ENCODE results near the gene ABT1.

Gene ABT1

DNA sequence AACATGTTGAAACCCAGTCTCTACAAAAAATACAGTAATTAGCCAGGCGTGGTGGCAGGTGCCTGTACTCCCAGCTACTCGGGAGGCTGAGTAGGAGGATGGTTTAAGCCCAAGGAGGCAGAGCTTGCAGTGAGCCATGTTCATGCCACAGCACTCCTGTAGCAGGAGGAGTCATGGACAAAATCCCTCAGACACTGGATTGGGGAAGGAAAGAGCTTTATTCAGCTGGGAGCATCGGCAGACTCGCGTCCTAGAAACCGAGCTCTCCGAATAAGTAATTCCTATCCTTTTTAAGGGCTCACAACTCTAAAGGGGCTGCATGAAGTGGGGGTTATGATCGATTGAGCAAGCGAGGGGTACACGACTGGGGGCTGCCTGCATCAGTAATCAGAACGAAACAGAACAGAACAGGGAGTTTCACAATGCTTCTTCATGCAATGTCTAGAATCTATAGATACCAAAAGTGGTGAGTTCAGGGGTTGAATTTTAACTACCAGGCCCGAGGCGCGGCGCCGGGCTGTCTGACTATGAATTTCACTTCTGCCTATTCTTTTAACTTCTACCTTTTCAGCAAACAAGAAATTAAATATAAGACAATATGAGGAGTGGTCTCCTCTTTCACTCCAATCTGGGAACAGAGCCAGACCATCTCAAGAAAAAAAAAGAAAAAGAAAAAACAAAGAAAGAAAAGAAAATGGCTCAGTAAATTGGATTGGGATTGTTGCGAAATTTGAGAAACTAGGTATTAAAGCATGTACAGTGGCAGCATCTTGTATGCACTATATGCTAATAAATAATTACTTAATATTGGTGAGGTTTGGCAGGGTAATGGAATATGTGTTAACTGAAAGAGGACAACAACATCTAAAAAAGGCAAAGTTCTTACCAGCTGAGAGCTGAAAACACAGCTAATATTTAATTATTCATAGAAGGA lies 35.0 kb upstream of the ABT1 start:
- Histone ChIP-seq H3K27ac (replicated peaks) (no peak overlapping the region), H3K27me3 (ENCODE audit: insufficient read depth, poor library complexity, severe bottlenecking) (no peaks in the 10 kb centered on the region), H3K4me3 (replicated peaks; ENCODE audit: insufficient read depth, low read length) (no peak overlapping the region)
- DNase-seq (ENCODE audit: low read depth in 1 of 2, low spot score in 1 of 2), result no peak
- TF ChIP-seq SPI1 (IDR thresholded peaks at IDR 0.05; ENCODE audit: borderline replicate concordance, low read depth), result no peak
- no peak for TF ChIP-seq POLR2AphosphoS5 (IDR thresholded peaks at IDR 0.05; ENCODE audit: low read depth)
- TF ChIP-seq GABPA (IDR thresholded peaks at IDR 0.05; ENCODE audit: low read depth), result no peak
- TF ChIP-seq, protein P1, sequence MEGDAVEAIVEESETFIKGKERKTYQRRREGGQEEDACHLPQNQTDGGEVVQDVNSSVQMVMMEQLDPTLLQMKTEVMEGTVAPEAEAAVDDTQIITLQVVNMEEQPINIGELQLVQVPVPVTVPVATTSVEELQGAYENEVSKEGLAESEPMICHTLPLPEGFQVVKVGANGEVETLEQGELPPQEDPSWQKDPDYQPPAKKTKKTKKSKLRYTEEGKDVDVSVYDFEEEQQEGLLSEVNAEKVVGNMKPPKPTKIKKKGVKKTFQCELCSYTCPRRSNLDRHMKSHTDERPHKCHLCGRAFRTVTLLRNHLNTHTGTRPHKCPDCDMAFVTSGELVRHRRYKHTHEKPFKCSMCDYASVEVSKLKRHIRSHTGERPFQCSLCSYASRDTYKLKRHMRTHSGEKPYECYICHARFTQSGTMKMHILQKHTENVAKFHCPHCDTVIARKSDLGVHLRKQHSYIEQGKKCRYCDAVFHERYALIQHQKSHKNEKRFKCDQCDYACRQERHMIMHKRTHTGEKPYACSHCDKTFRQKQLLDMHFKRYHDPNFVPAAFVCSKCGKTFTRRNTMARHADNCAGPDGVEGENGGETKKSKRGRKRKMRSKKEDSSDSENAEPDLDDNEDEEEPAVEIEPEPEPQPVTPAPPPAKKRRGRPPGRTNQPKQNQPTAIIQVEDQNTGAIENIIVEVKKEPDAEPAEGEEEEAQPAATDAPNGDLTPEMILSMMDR (IDR thresholded peaks at IDR 0.05; ENCODE audit: insufficient read depth, low read length), result no peak
- TF ChIP-seq, protein P2, sequence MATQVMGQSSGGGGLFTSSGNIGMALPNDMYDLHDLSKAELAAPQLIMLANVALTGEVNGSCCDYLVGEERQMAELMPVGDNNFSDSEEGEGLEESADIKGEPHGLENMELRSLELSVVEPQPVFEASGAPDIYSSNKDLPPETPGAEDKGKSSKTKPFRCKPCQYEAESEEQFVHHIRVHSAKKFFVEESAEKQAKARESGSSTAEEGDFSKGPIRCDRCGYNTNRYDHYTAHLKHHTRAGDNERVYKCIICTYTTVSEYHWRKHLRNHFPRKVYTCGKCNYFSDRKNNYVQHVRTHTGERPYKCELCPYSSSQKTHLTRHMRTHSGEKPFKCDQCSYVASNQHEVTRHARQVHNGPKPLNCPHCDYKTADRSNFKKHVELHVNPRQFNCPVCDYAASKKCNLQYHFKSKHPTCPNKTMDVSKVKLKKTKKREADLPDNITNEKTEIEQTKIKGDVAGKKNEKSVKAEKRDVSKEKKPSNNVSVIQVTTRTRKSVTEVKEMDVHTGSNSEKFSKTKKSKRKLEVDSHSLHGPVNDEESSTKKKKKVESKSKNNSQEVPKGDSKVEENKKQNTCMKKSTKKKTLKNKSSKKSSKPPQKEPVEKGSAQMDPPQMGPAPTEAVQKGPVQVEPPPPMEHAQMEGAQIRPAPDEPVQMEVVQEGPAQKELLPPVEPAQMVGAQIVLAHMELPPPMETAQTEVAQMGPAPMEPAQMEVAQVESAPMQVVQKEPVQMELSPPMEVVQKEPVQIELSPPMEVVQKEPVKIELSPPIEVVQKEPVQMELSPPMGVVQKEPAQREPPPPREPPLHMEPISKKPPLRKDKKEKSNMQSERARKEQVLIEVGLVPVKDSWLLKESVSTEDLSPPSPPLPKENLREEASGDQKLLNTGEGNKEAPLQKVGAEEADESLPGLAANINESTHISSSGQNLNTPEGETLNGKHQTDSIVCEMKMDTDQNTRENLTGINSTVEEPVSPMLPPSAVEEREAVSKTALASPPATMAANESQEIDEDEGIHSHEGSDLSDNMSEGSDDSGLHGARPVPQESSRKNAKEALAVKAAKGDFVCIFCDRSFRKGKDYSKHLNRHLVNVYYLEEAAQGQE (IDR thresholded peaks at IDR 0.05; ENCODE audit: insufficient replicate concordance, low read depth), result no peak

DNA sequence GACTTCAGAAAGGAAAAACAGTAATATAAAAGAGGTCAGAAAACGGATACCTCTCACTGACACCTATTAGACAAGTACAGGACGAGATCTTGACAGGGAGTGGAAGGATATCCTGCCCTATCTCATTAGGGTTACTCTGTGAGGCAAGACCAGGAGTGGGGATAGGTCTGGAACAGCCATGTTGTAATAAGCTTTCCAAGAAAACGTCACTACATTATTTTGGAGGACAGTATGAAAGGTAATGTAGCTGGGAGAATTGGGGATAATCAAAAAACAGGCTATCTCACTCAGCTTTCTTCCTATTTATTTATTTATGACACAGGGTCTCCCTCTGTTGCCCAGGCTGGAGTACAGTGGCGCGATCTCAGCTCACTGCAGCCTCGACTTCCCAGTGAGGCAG lies 33.3 kb upstream of the ABT1 start:
- no peak overlapping the region for H3K4me3 ChIP-seq (replicated peaks; ENCODE audit: insufficient read depth, low read length)
- DNase-seq (ENCODE audit: low read depth in 1 of 2, low spot score in 1 of 2), result no peak
- TF ChIP-seq POLR2AphosphoS5 (IDR thresholded peaks at IDR 0.05; ENCODE audit: low read depth) (no peak), GABPA (IDR thresholded peaks at IDR 0.05; ENCODE audit: low read depth) (no peak), SPI1 (IDR thresholded peaks at IDR 0.05; ENCODE audit: borderline replicate concordance, low read depth) (no peak)
- TF ChIP-seq, protein P1 (IDR thresholded peaks at IDR 0.05; ENCODE audit: insufficient read depth, low read length), result no peak
- TF ChIP-seq, protein P2 (IDR thresholded peaks at IDR 0.05; ENCODE audit: insufficient replicate concordance, low read depth), result no peak
- no peaks in the 10 kb centered on the region for H3K27me3 ChIP-seq (ENCODE audit: insufficient read depth, poor library complexity, severe bottlenecking)
- H3K27ac ChIP-seq (replicated peaks), result no peak overlapping the region

DNA sequence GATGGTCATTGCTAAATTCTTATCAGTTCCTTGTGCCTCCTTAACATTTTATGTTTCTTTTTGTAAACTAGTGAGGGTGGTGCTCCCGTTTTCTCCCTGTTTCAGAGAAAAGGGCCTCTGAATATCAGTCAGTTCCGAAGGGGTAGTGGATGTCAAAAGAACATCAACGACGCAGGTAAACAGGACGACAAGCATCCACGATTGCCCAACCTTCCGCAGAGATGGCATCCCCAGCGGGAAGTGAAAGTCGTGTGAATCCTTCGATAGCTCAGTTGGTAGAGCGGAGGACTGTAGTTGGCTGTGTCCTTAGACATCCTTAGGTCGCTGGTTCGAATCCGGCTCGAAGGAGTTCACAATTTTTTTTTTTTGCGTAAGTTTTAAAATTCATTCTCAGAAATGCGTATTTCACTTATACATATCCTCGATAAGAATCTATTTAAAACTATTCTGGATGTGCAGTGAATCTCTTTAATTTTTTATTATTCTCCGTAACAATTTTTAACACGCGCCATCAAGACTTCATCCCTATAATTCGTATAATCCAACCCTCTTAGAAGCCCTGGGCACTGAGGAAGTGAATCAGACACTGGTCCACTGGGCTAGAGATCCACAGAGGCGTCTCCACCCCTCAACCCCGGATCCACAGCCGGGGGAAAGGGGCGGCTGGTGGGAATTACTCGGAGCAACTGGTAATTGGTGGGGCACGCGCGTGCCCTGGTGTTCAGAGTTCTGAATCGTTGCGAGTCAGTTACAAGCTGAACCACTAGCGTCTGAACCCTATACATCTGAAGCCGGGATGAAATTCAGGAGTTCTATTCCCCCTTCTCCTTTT lies 27.9 kb upstream of the ABT1 start:
- TF ChIP-seq SPI1 (IDR thresholded peaks at IDR 0.05; ENCODE audit: borderline replicate concordance, low read depth), result no peak
- TF ChIP-seq GABPA (IDR thresholded peaks at IDR 0.05; ENCODE audit: low read depth), result peak; percentile 32
- H3K27ac ChIP-seq (replicated peaks), result peak overlapping the region; percentile 60
- H3K27me3 ChIP-seq (ENCODE audit: insufficient read depth, poor library complexity, severe bottlenecking), result no peaks in the 10 kb centered on the region
- peak overlapping the region; percentile 73 for H3K4me3 ChIP-seq (replicated peaks; ENCODE audit: insufficient read depth, low read length)
- peak; percentile 89 to 91 for DNase-seq (ENCODE audit: low read depth in 1 of 2, low spot score in 1 of 2)

DNA sequence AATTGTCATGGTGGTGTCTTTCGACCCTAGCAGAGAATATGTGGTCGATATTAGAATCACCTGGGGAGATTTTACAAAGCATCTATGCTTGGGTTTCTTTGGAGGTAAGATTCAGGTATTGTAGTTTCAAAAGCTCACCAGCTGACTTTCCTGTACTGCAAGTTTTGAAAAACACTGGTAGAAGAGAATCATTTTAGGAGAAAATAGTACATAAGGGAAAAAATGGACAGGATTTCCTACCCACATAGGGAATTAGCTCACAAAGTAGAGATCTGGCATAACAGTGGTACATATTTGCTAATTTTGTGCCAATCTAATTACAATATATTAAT lies 27.4 kb upstream of the ABT1 start:
- Histone ChIP-seq H3K4me3 (replicated peaks; ENCODE audit: insufficient read depth, low read length) (peak overlapping the region; percentile 73), H3K27me3 (ENCODE audit: insufficient read depth, poor library complexity, severe bottlenecking) (no peaks in the 10 kb centered on the region), H3K27ac (replicated peaks) (no peak overlapping the region; the same call in 1 of the 2 replicates)
- DNase-seq (ENCODE audit: low read depth in 1 of 2, low spot score in 1 of 2), result no peak
- TF ChIP-seq, protein P1 (IDR thresholded peaks at IDR 0.05; ENCODE audit: insufficient read depth, low read length), result no peak
- TF ChIP-seq POLR2AphosphoS5 (IDR thresholded peaks at IDR 0.05; ENCODE audit: low read depth), result no peak
